Liver (tissue), 3 donors: Measurements from ENCODE around the gene NFE2L1.

Source experiments
- ATF3 ChIP-seq: IDR thresholded peaks from 2 replicates; pipeline ENCODE4 v1.6.1; 2016; ENCODE audit warnings: antibody characterized with exemption
- CTCF ChIP-seq: fragments of 150-350 bp; IDR thresholded peaks from 2 replicates; pipeline ENCODE4 v1.5.1; 2017; ENCODE audit warnings: improper control_type of control experiment, low read depth, low read length; ENCODE audit not compliant: missing input control
- GABPA ChIP-seq, 2 donors: IDR thresholded peaks in 1 of 2; conservative IDR thresholded peaks in 1 of 2; 2 replicates each; pipeline ENCODE4 v1.6.1; 2016; ENCODE audit warnings: antibody characterized with exemption in 2 of 2, mild to moderate bottlenecking in 1 of 2, moderate library complexity in 1 of 2
- TAF1 ChIP-seq: conservative IDR thresholded peaks from 2 replicates; pipeline ENCODE4 v1.6.1; 2016; ENCODE audit warnings: antibody characterized with exemption, mild to moderate bottlenecking
- donor health status: healthy.
- donor health status: healthy.

GRCh38 chr17:48066656-48067055 is 18.5 kb downstream of the NFE2L1 start:
- TF ChIP-seq ATF3 (no peak), GABPA (IDR thresholded peaks at IDR 0.05 in 1 of 2, conservative IDR thresholded peaks at IDR 0.05 in 1 of 2) (no peak), CTCF (no peak), TAF1 (no peak)
